HEK293T (cell line): ENCODE results near the gene ATP6V1G1.

Experiments
- CTCF ChIA-PET: fragments of 350-600 bp; formaldehyde crosslinking; extraction: SDS; loops from one replicate; lab custom pipeline; 2021; ENCODE audit warnings: antibody characterized with exemption, inconsistent platforms; lab: Yijun Ruan, JAX
- POLR2A ChIA-PET: fragments of 350-600 bp; formaldehyde crosslinking; extraction: SDS; loops from one replicate; lab custom pipeline; 2020; ENCODE audit warnings: antibody characterized with exemption, inconsistent platforms; lab: Yijun Ruan, JAX
- DNase-seq: peaks from one replicate; pipeline ENCODE4 v3.0.0; 2012; ENCODE audit warnings: mixed read lengths; ENCODE audit errors: extremely low spot score
- ARNT ChIP-seq: fragments of 450-650 bp; IDR thresholded peaks from 2 replicates; pipeline ENCODE4 v1.6.1; 2017; ENCODE audit warnings: mild to moderate bottlenecking
- BHLHE40 ChIP-seq: fragments of 450-650 bp; IDR thresholded peaks from 2 replicates; pipeline ENCODE4 v1.6.1; 2016; ENCODE audit warnings: mild to moderate bottlenecking, moderate library complexity, borderline replicate concordance
- CTBP1 ChIP-seq: fragments of 450-650 bp; IDR thresholded peaks from 2 replicates; pipeline ENCODE4 v1.6.1; 2016; ENCODE audit warnings: borderline replicate concordance
- ELF4 ChIP-seq: fragments of 450-650 bp; IDR thresholded peaks from 2 replicates; pipeline ENCODE4 v1.6.1; 2017; ENCODE audit warnings: antibody characterized with exemption
- FOXA1 ChIP-seq: fragments of 450-650 bp; IDR thresholded peaks from 2 replicates; pipeline ENCODE4 v1.6.1; 2016; ENCODE audit warnings: mild to moderate bottlenecking
- FOXK2 ChIP-seq: fragments of 450-650 bp; IDR thresholded peaks from 2 replicates; pipeline ENCODE4 v1.6.1; 2016; ENCODE audit warnings: mild to moderate bottlenecking
- FOXM1 ChIP-seq: fragments of 450-650 bp; IDR thresholded peaks from 2 replicates; pipeline ENCODE4 v1.6.1; 2017; ENCODE audit warnings: mild to moderate bottlenecking, borderline replicate concordance
- HDGF ChIP-seq: fragments of 450-650 bp; IDR thresholded peaks from 2 replicates; pipeline ENCODE4 v1.6.1; 2017; ENCODE audit warnings: antibody characterized with exemption, borderline replicate concordance
- L3MBTL2 ChIP-seq: fragments of 450-650 bp; conservative IDR thresholded peaks from 2 replicates; pipeline ENCODE4 v1.6.1; 2016; ENCODE audit warnings: mild to moderate bottlenecking
- LEF1 ChIP-seq: fragments of 450-650 bp; IDR thresholded peaks from 2 replicates; pipeline ENCODE4 v1.6.1; 2017; ENCODE audit warnings: mild to moderate bottlenecking, borderline replicate concordance
- NFRKB ChIP-seq: fragments of 450-650 bp; IDR thresholded peaks from 2 replicates; pipeline ENCODE4 v1.6.1; 2016; ENCODE audit warnings: mild to moderate bottlenecking, moderate library complexity
- PKNOX1 ChIP-seq: fragments of 450-650 bp; IDR thresholded peaks from 2 replicates; pipeline ENCODE4 v1.6.1; 2016
- SP1 ChIP-seq: fragments of 450-650 bp; IDR thresholded peaks from 2 replicates; pipeline ENCODE4 v1.6.1; 2017
- SUZ12 ChIP-seq: fragments of 450-650 bp; IDR thresholded peaks from 2 replicates; pipeline ENCODE4 v1.6.1; 2016; ENCODE audit warnings: mild to moderate bottlenecking
- TARDBP ChIP-seq: fragments of 450-650 bp; IDR thresholded peaks from 2 replicates; pipeline ENCODE4 v1.6.1; 2016
- ZNF384 ChIP-seq: fragments of 450-650 bp; IDR thresholded peaks from 2 replicates; pipeline ENCODE4 v1.6.1; 2016

The ATP6V1G1 gene

DNA sequence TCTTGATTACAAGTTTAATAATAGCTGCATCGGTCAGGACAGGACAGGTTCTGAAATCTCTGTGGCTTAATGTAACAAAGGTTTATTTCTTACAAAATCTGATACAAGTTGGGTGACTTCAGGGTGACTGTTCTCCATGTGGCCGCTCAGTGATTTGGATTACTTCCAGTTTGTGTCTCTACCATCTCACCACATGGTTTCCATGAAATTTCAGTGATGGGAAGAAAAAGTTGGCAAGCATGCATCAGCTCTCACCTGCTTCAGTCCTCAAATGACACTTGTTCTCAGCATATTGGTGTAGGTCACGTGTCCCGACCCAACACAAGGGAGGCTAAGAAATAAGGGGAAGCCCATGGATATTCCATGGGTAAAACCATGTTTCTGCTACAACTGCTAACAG is 15.7 kb downstream of the ATP6V1G1 start:
- CTCF ChIA-PET = no interaction called here
- no peak for DNase-seq
- POLR2A ChIA-PET = interaction anchor here (1.7 kb wide), 1 partner anchor 16 kb away, joined by 5 read pairs; the partner anchor contains the start of gene ATP6V1G1

GRCh38 chr9:114604989-114605388 is 17.4 kb downstream of the ATP6V1G1 start:
- POLR2A ChIA-PET = interaction anchor here (1.1 kb wide), 1 partner anchor 17 kb away, joined by 3 read pairs; the partner anchor contains the start of gene ATP6V1G1
- CTCF ChIA-PET = no interaction called here

More for the DNA sequence above, 15.7 kb downstream of the ATP6V1G1 start:
- TF ChIP-seq HDGF (no peak), SUZ12 (no peak)

DNA sequence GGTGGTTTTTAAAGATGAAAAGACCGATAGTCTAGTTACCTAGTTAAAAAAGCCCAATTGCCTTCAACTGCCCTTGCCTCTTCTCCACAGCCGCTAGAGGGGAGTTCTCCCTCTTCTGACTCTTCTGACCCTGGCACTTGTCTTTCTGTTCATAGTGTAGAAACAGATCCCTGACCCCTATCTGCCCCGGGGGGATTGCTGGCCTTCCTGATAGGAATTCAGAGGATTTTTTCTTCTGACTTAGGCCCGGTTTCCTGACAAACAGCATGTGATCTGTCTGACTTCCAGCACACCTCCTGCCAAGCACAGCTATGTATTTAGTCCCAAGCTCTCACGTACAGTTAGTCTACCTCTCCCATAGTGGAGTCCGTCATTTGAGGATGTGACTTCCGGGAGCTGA is 18.5 kb downstream of the ATP6V1G1 start:
- no peak for DNase-seq
- ChIA-PET POLR2A (interaction anchor here (1.7 kb wide), 1 partner anchor 18 kb away, joined by 7 read pairs; the partner anchor contains the start of gene ATP6V1G1), CTCF (no interaction called here)
- TF ChIP-seq PKNOX1 = no peak
- no peak for TF ChIP-seq BHLHE40
- no peak for TF ChIP-seq LEF1
- TF ChIP-seq ZNF384 = no peak
- TF ChIP-seq CTBP1 = no peak
- no peak for TF ChIP-seq ARNT
- no peak for TF ChIP-seq NFRKB
- no peak for TF ChIP-seq HDGF

More at GRCh38 chr9:114604989-114605388, 17.4 kb downstream of the ATP6V1G1 start:
- DNase-seq = no peak
- TF ChIP-seq FOXM1 (no peak), PKNOX1 (no peak), L3MBTL2 (no peak), HDGF (no peak), BHLHE40 (no peak), FOXA1 (no peak), SP1 (no peak), TARDBP (no peak), ZNF384 (no peak), CTBP1 (no peak), ELF4 (no peak)

DNA sequence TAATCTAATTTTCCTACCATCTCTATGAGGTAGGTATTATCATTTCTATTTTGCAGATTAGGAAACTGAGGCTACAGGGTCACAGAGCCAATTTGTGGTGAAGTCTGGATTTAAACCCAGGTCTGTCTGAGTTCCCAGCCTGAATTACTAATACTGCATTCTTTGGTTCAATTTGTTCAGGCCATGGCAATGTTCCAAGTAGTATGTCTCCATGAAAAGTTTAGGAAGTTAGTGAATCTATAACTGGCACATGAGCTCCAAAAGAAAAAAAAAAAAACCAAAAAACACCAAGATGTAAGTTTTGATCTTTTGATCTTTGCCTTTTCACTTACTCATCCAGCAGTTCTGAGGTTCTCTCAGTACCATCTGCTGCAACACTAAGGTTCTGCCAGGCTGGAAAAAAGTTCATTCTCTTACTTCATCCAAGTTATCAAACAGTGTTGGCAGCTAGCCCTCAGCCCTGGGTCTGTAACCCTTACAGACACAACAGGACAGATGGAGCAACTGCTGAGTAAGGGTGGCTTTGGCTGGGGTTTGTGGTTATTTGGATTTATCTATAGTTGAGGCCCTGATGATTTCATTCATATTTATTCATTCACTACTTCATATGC is 19.1 kb downstream of the ATP6V1G1 start:
- CTCF ChIA-PET = no interaction called here
- TF ChIP-seq L3MBTL2 (no peak), ARNT (no peak), TARDBP (no peak), NFRKB (no peak), HDGF (no peak), SUZ12 (no peak), ZNF384 (no peak), FOXK2 (no peak), SP1 (no peak), PKNOX1 (no peak), ELF4 (no peak), LEF1 (no peak), BHLHE40 (no peak), CTBP1 (no peak), FOXA1 (no peak), FOXM1 (no peak)
- POLR2A ChIA-PET = interaction anchor here (1.7 kb wide), 1 partner anchor 19 kb away, joined by 7 read pairs; the partner anchor contains the start of gene ATP6V1G1
- DNase-seq = no peak

DNA sequence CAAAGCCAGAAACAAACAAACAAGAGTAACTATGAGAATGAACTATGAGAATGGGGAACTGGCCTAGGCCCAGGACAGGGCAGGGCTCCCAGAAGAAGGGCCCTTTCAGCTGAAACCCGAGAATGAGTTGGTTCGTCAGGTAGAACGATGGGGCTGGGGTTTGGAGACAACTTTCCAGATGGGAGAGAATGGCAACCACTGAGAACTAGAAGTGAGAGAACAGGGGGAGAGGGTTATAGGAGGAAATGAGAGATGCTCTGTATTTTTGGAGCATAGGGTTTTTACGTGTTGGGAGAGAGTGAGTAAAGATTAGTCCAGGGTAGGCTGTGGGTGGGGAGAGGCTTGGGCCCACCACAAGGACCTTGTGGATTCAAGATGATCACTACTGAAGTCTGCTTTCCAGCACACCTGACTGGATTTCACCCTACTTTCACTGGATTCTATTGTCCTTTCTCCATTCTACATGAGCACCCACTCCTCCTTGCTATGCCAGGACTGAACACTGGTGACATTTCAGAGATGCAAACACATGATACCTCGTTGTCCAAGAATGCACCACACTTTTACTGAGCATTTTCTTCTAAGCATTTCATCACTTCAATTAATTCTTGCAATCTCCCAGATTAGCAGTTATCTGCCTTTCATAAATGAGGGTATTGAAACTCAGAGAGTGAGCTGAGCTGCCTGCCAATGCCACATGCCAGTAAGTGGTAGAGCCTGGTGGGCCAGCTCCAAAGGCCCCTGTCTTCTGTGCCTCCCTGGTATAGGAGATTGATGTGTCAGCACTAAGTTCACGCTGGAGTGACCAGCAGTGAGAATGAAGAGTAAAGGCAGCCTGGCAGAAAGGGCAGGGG is 20.3 kb downstream of the ATP6V1G1 start:
- no peak for TF ChIP-seq BHLHE40
- no peak for TF ChIP-seq NFRKB
- no peak for TF ChIP-seq SUZ12
- no peak for TF ChIP-seq L3MBTL2
- TF ChIP-seq PKNOX1 = no peak
- no peak for TF ChIP-seq HDGF
- no peak for TF ChIP-seq ELF4
- no peak for TF ChIP-seq CTBP1
- no peak for TF ChIP-seq LEF1
- no peak for TF ChIP-seq FOXM1
- TF ChIP-seq TARDBP = no peak
- no peak for TF ChIP-seq ZNF384
- TF ChIP-seq ARNT = no peak
- no peak for TF ChIP-seq SP1
- no peak for TF ChIP-seq FOXA1
- TF ChIP-seq FOXK2 = no peak
- ChIA-PET POLR2A (interaction anchor here (1.7 kb wide), 1 partner anchor 20 kb away, joined by 7 read pairs; the partner anchor contains the start of gene ATP6V1G1), CTCF (no interaction called here)
- no peak for DNase-seq
